ENCODE results near the gene TSTD1.

- TF ChIP-seq SUZ12 (IDR thresholded peaks at IDR 0.05; ENCODE audit: extremely low read depth, insufficient read depth, insufficient read length) (no peak), ZNF274 (IDR thresholded peaks at IDR 0.05; ENCODE audit: low read depth, low read length) (no peak), YY1 (IDR thresholded peaks at IDR 0.05; ENCODE audit: insufficient read depth, insufficient read length) (no peak)
These were observed 14.1 kb upstream of the TSTD1 start for GRCh38 chr1:161052899-161053298.
